Hepatocyte (in vitro differentiated cells): ENCODE results near the gene SCAF4.

ENCODE experiments used
- EZH2phosphoT487 ChIP-seq: fragments of 200-600 bp; sonication (generic); IDR thresholded peaks from one replicate; pipeline ENCODE4 v1.6.1; 2018; ENCODE audit warnings: antibody characterized with exemption, mild to moderate bottlenecking, low read depth, moderate library complexity; ENCODE audit not compliant: unreplicated experiment, severe bottlenecking
- TF ChIP-seq, protein P1 (sequence below): fragments of 200-600 bp; sonication (generic); IDR thresholded peaks from 2 replicates; pipeline ENCODE4 v1.5.1; 2016; ENCODE audit warnings: antibody characterized with exemption, mild to moderate bottlenecking; ENCODE audit not compliant: poor library complexity

- TF ChIP-seq, protein P1, sequence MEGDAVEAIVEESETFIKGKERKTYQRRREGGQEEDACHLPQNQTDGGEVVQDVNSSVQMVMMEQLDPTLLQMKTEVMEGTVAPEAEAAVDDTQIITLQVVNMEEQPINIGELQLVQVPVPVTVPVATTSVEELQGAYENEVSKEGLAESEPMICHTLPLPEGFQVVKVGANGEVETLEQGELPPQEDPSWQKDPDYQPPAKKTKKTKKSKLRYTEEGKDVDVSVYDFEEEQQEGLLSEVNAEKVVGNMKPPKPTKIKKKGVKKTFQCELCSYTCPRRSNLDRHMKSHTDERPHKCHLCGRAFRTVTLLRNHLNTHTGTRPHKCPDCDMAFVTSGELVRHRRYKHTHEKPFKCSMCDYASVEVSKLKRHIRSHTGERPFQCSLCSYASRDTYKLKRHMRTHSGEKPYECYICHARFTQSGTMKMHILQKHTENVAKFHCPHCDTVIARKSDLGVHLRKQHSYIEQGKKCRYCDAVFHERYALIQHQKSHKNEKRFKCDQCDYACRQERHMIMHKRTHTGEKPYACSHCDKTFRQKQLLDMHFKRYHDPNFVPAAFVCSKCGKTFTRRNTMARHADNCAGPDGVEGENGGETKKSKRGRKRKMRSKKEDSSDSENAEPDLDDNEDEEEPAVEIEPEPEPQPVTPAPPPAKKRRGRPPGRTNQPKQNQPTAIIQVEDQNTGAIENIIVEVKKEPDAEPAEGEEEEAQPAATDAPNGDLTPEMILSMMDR = no peak
- TF ChIP-seq EZH2phosphoT487 = no peak
These were observed 10.5 kb downstream of the SCAF4 start for GRCh38 chr21:31721381-31721780.
